C4-2B (cell line): ENCODE results near the gene TRAF3.
"Not testable (repeated sequence)": the region's sequence is repeated elsewhere in the genome, so short reads cannot be mapped to it uniquely, and the experiment has no call there.

Experiments
- H3K27ac ChIP-seq: fragments of 450-650 bp; 2 replicates; pipeline ENCODE4 v1.5.1; 2017
- ZFX ChIP-seq: fragments of 450-650 bp; IDR thresholded peaks from 2 replicates; pipeline ENCODE4 v1.6.1; 2017
- TF ChIP-seq, protein P1 (sequence below): fragments of 450-650 bp; conservative IDR thresholded peaks from 2 replicates; pipeline ENCODE4 v1.5.1; 2017; ENCODE audit warnings: mild to moderate bottlenecking

The TRAF3 gene

GRCh38 chr14:102764220-102764671, 13.0 kb upstream of the TRAF3 start:
- no peak overlapping the region for H3K27ac ChIP-seq
- TF ChIP-seq, protein P1, sequence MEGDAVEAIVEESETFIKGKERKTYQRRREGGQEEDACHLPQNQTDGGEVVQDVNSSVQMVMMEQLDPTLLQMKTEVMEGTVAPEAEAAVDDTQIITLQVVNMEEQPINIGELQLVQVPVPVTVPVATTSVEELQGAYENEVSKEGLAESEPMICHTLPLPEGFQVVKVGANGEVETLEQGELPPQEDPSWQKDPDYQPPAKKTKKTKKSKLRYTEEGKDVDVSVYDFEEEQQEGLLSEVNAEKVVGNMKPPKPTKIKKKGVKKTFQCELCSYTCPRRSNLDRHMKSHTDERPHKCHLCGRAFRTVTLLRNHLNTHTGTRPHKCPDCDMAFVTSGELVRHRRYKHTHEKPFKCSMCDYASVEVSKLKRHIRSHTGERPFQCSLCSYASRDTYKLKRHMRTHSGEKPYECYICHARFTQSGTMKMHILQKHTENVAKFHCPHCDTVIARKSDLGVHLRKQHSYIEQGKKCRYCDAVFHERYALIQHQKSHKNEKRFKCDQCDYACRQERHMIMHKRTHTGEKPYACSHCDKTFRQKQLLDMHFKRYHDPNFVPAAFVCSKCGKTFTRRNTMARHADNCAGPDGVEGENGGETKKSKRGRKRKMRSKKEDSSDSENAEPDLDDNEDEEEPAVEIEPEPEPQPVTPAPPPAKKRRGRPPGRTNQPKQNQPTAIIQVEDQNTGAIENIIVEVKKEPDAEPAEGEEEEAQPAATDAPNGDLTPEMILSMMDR = no peak
- no peak for TF ChIP-seq ZFX

DNA sequence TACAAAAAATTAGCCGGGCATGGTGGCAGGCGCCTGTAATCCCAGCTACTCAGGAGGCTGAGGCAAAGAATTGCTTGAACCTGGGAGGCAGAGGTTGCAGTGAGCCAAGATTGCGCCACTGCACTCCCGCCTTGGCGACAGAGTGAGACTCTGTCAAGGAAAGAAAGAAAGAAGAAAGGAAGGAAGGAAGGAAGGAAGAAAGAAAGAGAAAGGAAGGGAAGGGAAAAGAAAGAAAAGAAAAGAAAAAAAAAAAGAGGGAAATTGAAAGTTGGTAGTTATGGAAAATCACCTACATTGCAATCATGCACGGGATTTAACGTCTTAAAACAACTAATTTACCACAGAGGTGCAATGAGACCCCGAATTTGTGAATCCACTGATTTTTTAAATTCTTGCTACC, 11.5 kb upstream of the TRAF3 start:
- not testable (repeated sequence) for H3K27ac ChIP-seq

GRCh38 chr14:102768223-102769048, 8.8 kb upstream of the TRAF3 start:
- TF ChIP-seq ZFX = no peak
- TF ChIP-seq, protein P1 = no peak
- no peak overlapping the region for H3K27ac ChIP-seq

DNA sequence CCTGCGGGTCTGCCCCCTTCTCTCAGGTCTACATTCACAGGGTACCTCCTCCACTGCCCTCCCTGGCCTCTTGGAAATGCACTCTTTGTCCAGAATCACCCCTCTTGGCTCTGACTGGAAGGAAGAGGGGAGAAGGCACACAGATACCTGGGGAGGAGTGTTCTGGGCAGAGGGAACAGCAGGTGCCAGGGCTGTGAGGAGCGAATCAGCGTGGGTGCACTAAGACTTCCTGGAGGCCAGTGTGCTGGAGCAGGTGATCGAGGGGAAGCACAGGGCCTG, 8.3 kb upstream of the TRAF3 start:
- TF ChIP-seq, protein P1 = no peak
- no peak for TF ChIP-seq ZFX

DNA sequence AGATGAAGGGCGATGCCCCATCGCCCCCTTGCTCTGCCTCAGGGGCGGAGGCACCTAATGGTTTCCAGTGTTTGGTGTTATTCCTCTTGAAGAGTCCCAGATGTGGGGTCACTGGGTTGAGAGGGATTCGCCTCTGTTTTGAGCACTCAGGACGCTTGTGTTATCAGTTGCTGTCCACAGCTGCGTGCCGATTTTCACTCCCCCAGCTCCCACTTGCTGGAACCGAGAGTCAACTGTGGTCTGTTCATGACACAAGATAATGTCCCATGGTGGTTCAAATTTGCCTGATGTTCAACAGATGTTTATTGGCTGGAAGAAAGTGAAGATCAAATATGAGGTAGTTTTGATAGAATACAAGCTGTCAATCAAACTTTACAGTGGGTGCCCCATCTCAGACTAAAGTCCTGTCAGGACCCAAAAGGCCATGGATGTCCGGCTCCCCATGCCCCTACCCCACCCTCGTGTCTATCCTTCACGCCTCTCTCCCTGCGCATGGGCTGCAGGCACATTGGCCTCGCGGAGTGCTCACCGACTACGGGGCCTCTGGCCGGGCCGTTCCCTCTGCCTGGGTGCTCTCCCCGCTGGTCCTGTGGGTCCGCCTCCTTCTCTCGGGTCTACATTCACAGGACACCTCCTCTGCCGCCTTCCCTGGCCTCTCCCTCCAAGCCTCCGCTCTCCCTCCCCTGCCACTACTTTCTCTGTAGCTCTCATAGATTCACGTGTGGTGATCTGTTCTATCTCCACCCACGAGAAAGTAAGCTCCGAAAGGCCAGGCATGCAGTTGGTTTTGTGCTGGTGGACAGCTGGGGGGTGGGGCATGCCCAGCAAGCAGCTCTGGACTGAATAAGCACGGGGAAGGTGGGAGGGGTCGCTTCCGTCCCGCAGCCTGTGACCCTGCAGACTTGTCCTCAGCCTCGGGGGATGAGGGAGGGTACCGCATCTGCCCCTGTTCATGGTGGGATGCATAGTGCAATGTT, 6.8 kb upstream of the TRAF3 start:
- TF ChIP-seq, protein P1 = no peak
- no peak for TF ChIP-seq ZFX
- H3K27ac ChIP-seq = no peak overlapping the region

More for the DNA sequence above, 8.3 kb upstream of the TRAF3 start:
- no peak overlapping the region for H3K27ac ChIP-seq

GRCh38 chr14:102771144-102771543, 6.1 kb upstream of the TRAF3 start:
- no peak overlapping the region for H3K27ac ChIP-seq
- TF ChIP-seq ZFX = no peak
- TF ChIP-seq, protein P1 = no peak

DNA sequence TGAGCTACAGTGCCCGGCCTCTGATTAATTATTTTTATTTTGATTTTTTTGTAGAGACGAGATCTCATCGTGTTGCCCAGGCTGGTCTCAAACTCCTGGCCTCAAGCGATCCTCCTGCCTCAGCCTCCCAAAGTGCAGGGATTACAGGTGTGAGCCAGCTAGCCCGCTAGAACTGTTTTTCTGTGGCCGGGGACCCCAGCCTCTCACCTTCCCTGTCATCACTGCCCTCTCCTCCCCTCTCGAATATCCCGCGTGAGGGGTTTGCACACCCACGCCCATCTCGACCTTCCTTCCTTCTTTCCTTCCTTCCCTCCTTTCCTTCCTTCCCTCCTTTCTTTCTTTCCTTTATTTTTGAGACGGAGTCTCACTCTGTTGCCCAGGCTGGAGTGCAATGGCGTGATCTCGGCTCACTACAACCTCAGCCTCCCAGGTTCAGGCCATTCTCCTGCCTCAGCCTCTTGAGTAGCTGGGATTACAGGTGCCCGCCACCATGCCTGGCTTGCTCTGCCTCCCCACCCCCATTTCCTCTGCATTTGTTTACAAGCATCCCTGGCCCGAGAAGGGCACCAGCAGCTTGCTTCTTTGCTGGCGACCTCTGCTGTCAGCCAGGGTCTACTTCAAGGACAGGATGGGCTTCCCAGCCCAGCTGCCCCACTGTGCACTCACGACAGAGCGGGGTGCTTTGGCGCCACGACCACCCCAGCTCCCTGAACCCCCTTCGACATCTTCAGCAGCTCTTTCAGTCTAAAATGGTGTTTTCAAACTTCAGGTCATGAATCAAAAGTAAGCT, 4.3 kb upstream of the TRAF3 start:
- TF ChIP-seq, protein P1 = no peak
- TF ChIP-seq ZFX = no peak
- H3K27ac ChIP-seq = no peak overlapping the region
